WI38 (cell line): ENCODE results near the gene ERGIC1.
A peak's percentile ranks its signal among the peaks of the same experiment; 100 is the strongest.

ENCODE experiments used
- H3K4me3 ChIP-seq: 2 replicates; pipeline ENCODE4 v1.5.1; 2011; ENCODE audit warnings: low read depth, mild to moderate bottlenecking, control low read depth, low read length
- CTCF ChIP-seq: IDR thresholded peaks from 2 replicates; pipeline ENCODE4 v1.5.1; 2012; ENCODE audit warnings: low read depth, mild to moderate bottlenecking, control low read depth, low read length

Gene ERGIC1

GRCh38 chr5:172902497-172903472, 68.7 kb downstream of the ERGIC1 start:
- peak; percentile 55 for TF ChIP-seq CTCF
- H3K4me3 ChIP-seq = no peak overlapping the region

- no peak overlapping the region for H3K4me3 ChIP-seq
- no peak for TF ChIP-seq CTCF
Measured at GRCh38 chr5:172903790-172904189, 69.7 kb downstream of the ERGIC1 start.

GRCh38 chr5:172904312-172904642, 70.2 kb downstream of the ERGIC1 start:
- TF ChIP-seq CTCF = no peak
- no peak overlapping the region for H3K4me3 ChIP-seq

- no peak for TF ChIP-seq CTCF
- no peak overlapping the region for H3K4me3 ChIP-seq
Measured at GRCh38 chr5:172904643-172905345, 70.7 kb downstream of the ERGIC1 start.

- H3K4me3 ChIP-seq = no peak overlapping the region
- TF ChIP-seq CTCF = no peak
Measured at GRCh38 chr5:172905346-172906140, 71.5 kb downstream of the ERGIC1 start.

- no peak overlapping the region for H3K4me3 ChIP-seq
- TF ChIP-seq CTCF = no peak
Measured at GRCh38 chr5:172906436-172906835, 72.4 kb downstream of the ERGIC1 start.
